Immature natural killer cell (primary cell): ENCODE data around the gene RAET1E. TPM values are rescaled to one million over a fixed set of nuclear protein-coding genes. Genes with fewer than 3 reads are reported as not detected.
A peak's percentile ranks its signal among the peaks of the same experiment; 100 is the strongest.
"Not testable (repeated sequence)": the region's sequence is repeated elsewhere in the genome, so short reads cannot be mapped to it uniquely, and the experiment has no call there.

Experiments
- DNase-seq, 3 donors: peaks; one replicate each; pipeline ENCODE4 v3.0.0; 2022; ENCODE audit warnings: mixed read lengths in 1 of 3
- H3K27ac Mint-ChIP-seq, 6 donors: one replicate each; pipeline ENCODE4 v1.8.0; 2020; ENCODE audit warnings: mixed read lengths in 6 of 6, mild to moderate bottlenecking in 5 of 6, inconsistent platforms in 4 of 6, moderate library complexity in 3 of 6
- H3K27me3 Mint-ChIP-seq, 3 donors: one replicate each; pipeline ENCODE4 v1.8.0; 2020 to 2021; ENCODE audit warnings: low read depth in 3 of 3, mild to moderate bottlenecking in 3 of 3, mixed read lengths in 3 of 3, moderate library complexity in 3 of 3, inconsistent platforms in 1 of 3
- H3K36me3 Mint-ChIP-seq, 3 donors: one replicate each; pipeline ENCODE4 v1.8.0; 2020; ENCODE audit warnings: mixed read lengths in 3 of 3, inconsistent platforms in 2 of 3, mild to moderate bottlenecking in 2 of 3
- H3K4me1 Mint-ChIP-seq, 2 donors: one replicate each; pipeline ENCODE4 v1.8.0; 2020; ENCODE audit warnings: inconsistent platforms in 2 of 2, mild to moderate bottlenecking in 2 of 2, mixed read lengths in 2 of 2, moderate library complexity in 1 of 2
- H3K4me3 Mint-ChIP-seq, 5 donors: one replicate each; pipeline ENCODE4 v1.8.0; 2020; ENCODE audit warnings: mild to moderate bottlenecking in 5 of 5, mixed read lengths in 5 of 5, inconsistent platforms in 3 of 5, moderate library complexity in 3 of 5
- H3K9me3 Mint-ChIP-seq, 6 donors: one replicate each; pipeline ENCODE4 v1.8.0; 2020; ENCODE audit warnings: mild to moderate bottlenecking in 6 of 6, mixed read lengths in 6 of 6, inconsistent platforms in 4 of 6, moderate library complexity in 3 of 6
- polyA plus RNA-seq, 3 donors: library from polyadenylated mRNA; unstranded; fragments of 300-500 nt; fragmentation: Illumina TruSeq; gene quantifications; one replicate each; pipeline ENCODE4 v1.2.3, GENCODE V29; 2021

The RAET1E gene
- polyA plus RNA-seq, 3 donors from 2014 or later = not detected

- no peak overlapping the region for H3K4me3 Mint-ChIP-seq
- peaks cover 5 to 6% (median 5%) of the 10 kb centered on the region in 3 donors for H3K27me3 Mint-ChIP-seq
- H3K4me1 Mint-ChIP-seq = no peaks in the 10 kb centered on the region
- no peak for DNase-seq
- no peaks in the 10 kb centered on the region for H3K9me3 Mint-ChIP-seq
- H3K27ac Mint-ChIP-seq = no peak overlapping the region
- no peaks in the 10 kb centered on the region for H3K36me3 Mint-ChIP-seq
These were observed 1.6 kb upstream of the RAET1E start for GRCh38 chr6:149899486-149899885.

GRCh38 chr6:149898966-149899365 lies 1.1 kb upstream of the RAET1E start:
- no peak overlapping the region for H3K4me3 Mint-ChIP-seq
- H3K27ac Mint-ChIP-seq = no peak overlapping the region
- H3K4me1 Mint-ChIP-seq = no peaks in the 10 kb centered on the region
- peaks cover 5 to 6% (median 5%) of the 10 kb centered on the region in 3 donors for H3K27me3 Mint-ChIP-seq
- no peak for DNase-seq
- no peaks in the 10 kb centered on the region for H3K36me3 Mint-ChIP-seq
- no peaks in the 10 kb centered on the region for H3K9me3 Mint-ChIP-seq

GRCh38 chr6:149897015-149897697 lies 757 bp downstream of the RAET1E start:
- H3K27ac Mint-ChIP-seq = no peak overlapping the region
- no peaks in the 10 kb centered on the region for H3K4me1 Mint-ChIP-seq
- H3K27me3 Mint-ChIP-seq = peaks cover 5 to 14% (median 5%) of the 10 kb centered on the region in 3 donors
- no peaks in the 10 kb centered on the region for H3K9me3 Mint-ChIP-seq
- no peaks in the 10 kb centered on the region for H3K36me3 Mint-ChIP-seq
- no peak for DNase-seq
- peak overlapping the region in 1 of 5 donors; percentile 30 for H3K4me3 Mint-ChIP-seq

GRCh38 chr6:149896491-149896890 lies 1.4 kb downstream of the RAET1E start:
- H3K36me3 Mint-ChIP-seq = no peaks in the 10 kb centered on the region
- H3K9me3 Mint-ChIP-seq = no peaks in the 10 kb centered on the region
- no peaks in the 10 kb centered on the region for H3K4me1 Mint-ChIP-seq
- peak overlapping the region in 1 of 6 donors; percentile 9 for H3K27ac Mint-ChIP-seq
- H3K4me3 Mint-ChIP-seq = peak overlapping the region in 1 of 5 donors; percentile 18
- no peak for DNase-seq
- H3K27me3 Mint-ChIP-seq = peaks cover 5 to 14% (median 9%) of the 10 kb centered on the region in 3 donors

GRCh38 chr6:149895833-149896271 lies 2.1 kb downstream of the RAET1E start:
- Mint-ChIP-seq H3K4me1 (no peaks in the 10 kb centered on the region), H3K9me3 (no peaks in the 10 kb centered on the region), H3K27me3 (peaks cover 5 to 18% (median 9%) of the 10 kb centered on the region in 3 donors), H3K27ac (no peak overlapping the region), H3K4me3 (no peak overlapping the region), H3K36me3 (no peaks in the 10 kb centered on the region)
- DNase-seq = peak in 1 of 3 donors; percentile 9

GRCh38 chr6:149895048-149895590 lies 2.8 kb downstream of the RAET1E start:
- Mint-ChIP-seq H3K27me3 (peaks cover 5 to 18% (median 7%) of the 10 kb centered on the region in 3 donors), H3K36me3 (no peaks in the 10 kb centered on the region), H3K4me3 (no peak overlapping the region), H3K9me3 (no peaks in the 10 kb centered on the region), H3K4me1 (no peaks in the 10 kb centered on the region), H3K27ac (no peak overlapping the region)
- DNase-seq = no peak

GRCh38 chr6:149891864-149892263 lies 6.0 kb downstream of the RAET1E start:
- H3K4me1 Mint-ChIP-seq, H3K9me3 Mint-ChIP-seq, H3K27ac Mint-ChIP-seq, H3K4me3 Mint-ChIP-seq, H3K36me3 Mint-ChIP-seq, DNase-seq: not testable (repeated sequence)
- H3K27me3 Mint-ChIP-seq = peaks cover 0 to 15% (median 10%) of the 10 kb centered on the region in 3 donors

GRCh38 chr6:149891259-149891658 lies 6.7 kb downstream of the RAET1E start:
- H3K4me1 Mint-ChIP-seq = no peaks in the 10 kb centered on the region
- H3K9me3 Mint-ChIP-seq = no peaks in the 10 kb centered on the region
- DNase-seq = no peak
- no peaks in the 10 kb centered on the region for H3K36me3 Mint-ChIP-seq
- H3K4me3 Mint-ChIP-seq = no peak overlapping the region
- H3K27me3 Mint-ChIP-seq = peaks cover 0 to 12% (median 10%) of the 10 kb centered on the region in 3 donors
- no peak overlapping the region for H3K27ac Mint-ChIP-seq

GRCh38 chr6:149890629-149891045 lies 7.3 kb downstream of the RAET1E start:
- Mint-ChIP-seq H3K27me3 (peaks cover 0 to 12% (median 10%) of the 10 kb centered on the region in 3 donors), H3K4me3 (no peak overlapping the region), H3K27ac (no peak overlapping the region), H3K9me3 (no peaks in the 10 kb centered on the region), H3K36me3 (no peaks in the 10 kb centered on the region), H3K4me1 (no peaks in the 10 kb centered on the region)
- DNase-seq = no peak

- Mint-ChIP-seq H3K4me3 (no peak overlapping the region), H3K27me3 (peaks cover 2 to 12% (median 11%) of the 10 kb centered on the region in 3 donors), H3K4me1 (no peaks in the 10 kb centered on the region), H3K36me3 (no peaks in the 10 kb centered on the region), H3K27ac (no peak overlapping the region), H3K9me3 (no peaks in the 10 kb centered on the region)
- no peak for DNase-seq
These were observed 8.6 kb downstream of the RAET1E start for GRCh38 chr6:149889326-149889725.

GRCh38 chr6:149888659-149889058 lies 9.3 kb downstream of the RAET1E start:
- H3K4me3 Mint-ChIP-seq = no peak overlapping the region
- H3K36me3 Mint-ChIP-seq = no peaks in the 10 kb centered on the region
- H3K27me3 Mint-ChIP-seq = peaks cover 2 to 16% (median 11%) of the 10 kb centered on the region in 3 donors
- DNase-seq = no peak
- no peaks in the 10 kb centered on the region for H3K4me1 Mint-ChIP-seq
- H3K27ac Mint-ChIP-seq = no peak overlapping the region
- no peaks in the 10 kb centered on the region for H3K9me3 Mint-ChIP-seq

GRCh38 chr6:149888093-149888492 lies 9.8 kb downstream of the RAET1E start:
- H3K36me3 Mint-ChIP-seq = no peaks in the 10 kb centered on the region
- H3K4me1 Mint-ChIP-seq = no peaks in the 10 kb centered on the region
- peak overlapping the region in 1 of 6 donors; percentile 56 for H3K27ac Mint-ChIP-seq
- no peaks in the 10 kb centered on the region for H3K9me3 Mint-ChIP-seq
- DNase-seq = no peak
- H3K4me3 Mint-ChIP-seq = no peak overlapping the region
- peaks cover 2 to 16% (median 11%) of the 10 kb centered on the region in 3 donors for H3K27me3 Mint-ChIP-seq

GRCh38 chr6:149887343-149887742 lies 10.6 kb downstream of the RAET1E start:
- no peaks in the 10 kb centered on the region for H3K4me1 Mint-ChIP-seq
- H3K27me3 Mint-ChIP-seq = peaks cover 2 to 11% (median 9%) of the 10 kb centered on the region in 3 donors
- no peaks in the 10 kb centered on the region for H3K9me3 Mint-ChIP-seq
- H3K36me3 Mint-ChIP-seq = no peaks in the 10 kb centered on the region
- H3K27ac Mint-ChIP-seq = no peak overlapping the region
- DNase-seq = no peak
- no peak overlapping the region for H3K4me3 Mint-ChIP-seq

- Mint-ChIP-seq H3K27ac (no peak overlapping the region), H3K9me3 (no peaks in the 10 kb centered on the region), H3K36me3 (no peaks in the 10 kb centered on the region), H3K4me3 (no peak overlapping the region), H3K4me1 (no peaks in the 10 kb centered on the region), H3K27me3 (peaks cover 4 to 7% (median 5%) of the 10 kb centered on the region in 3 donors)
- DNase-seq = no peak
These were observed 12.0 kb downstream of the RAET1E start for GRCh38 chr6:149885888-149886287.
